ENCODE data around the gene ACADVL. TPM values are rescaled to one million over a fixed set of nuclear protein-coding genes. Genes with fewer than 3 reads are reported as not detected.

ACADVL gene
- total RNA-seq, 1 donor from 2014 or later: 2,192 TPM

GRCh38 chr17:7225711-7226331, 6.1 kb downstream of the ACADVL start:
- intact Hi-C loops (cut with DNase I): no loop called here
- peak; percentile 62 for DNase-seq (ENCODE audit: missing footprints)
- ATAC-seq: peak; percentile 20

DNA sequence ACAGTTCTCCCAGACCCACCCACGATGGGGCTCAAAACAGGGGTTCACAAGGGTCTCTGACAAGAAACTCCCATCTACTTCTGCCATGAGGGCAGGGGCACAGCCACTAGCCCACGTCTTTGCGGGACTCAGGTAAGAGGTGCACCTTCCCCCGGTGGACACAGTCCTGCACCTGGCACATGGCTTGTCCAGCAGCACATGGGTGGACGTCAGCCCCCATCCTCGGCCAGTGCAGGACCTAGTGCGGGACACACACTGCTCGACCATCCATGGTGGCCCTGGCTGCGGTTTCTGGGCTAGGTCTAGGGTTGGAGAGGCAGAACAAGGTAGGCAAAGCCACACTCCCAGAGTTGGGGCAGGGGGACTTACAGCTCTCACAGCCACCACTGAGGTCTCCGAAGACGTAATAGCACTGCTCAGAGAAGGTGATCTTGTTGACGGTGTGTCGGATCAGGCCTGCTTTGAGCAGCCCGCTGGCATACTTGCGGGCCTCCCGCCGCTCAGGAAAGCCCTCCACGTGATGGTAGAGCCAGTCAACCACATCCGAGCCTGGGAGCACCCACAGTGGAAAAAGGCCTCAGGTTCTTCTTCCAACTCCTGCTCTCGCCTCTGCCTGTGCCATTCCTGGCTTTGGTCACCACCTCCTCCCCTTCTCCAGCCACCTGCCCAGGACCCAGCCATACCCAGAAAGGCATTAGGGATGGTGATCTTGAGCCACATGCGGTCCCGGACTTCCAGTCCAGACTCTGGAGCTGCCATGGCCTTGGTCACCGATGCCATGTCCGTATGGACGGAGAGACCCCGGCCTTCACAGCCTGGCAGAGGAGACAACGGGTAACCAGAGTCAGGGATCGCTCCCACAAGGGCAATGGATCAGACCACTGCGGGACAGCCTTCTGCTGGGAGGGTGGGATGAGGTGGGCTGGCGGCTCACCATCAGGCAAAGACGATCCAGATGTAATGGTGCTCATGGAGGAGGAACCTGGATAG, 7.3 kb downstream of the ACADVL start:
- DNase-seq (ENCODE audit: missing footprints) (peak; percentile 56), ATAC-seq (peak; percentile 1)
- intact Hi-C loops (cut with DNase I): no loop called here

DNA sequence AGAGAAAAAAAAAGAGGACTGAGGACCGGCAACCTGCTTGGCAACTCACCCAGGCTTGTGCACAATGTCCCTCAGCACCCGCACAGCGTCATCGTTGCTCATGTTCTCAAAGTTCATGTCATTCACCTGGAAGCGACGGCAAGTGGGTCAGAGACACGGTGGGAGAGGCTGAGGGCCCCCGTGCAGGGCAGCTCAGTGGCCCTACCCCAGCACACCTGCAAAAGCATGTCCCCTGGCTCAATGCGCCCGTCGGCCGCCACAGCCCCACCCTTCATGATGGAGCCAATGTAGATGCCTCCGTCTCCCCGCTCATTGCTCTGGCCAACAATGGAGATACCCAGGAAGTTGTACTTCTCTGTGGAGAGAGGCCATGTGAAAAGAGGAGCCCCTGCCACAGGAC, 9.2 kb downstream of the ACADVL start:
- intact Hi-C loops (cut with DNase I): no loop called here
- ATAC-seq (no peak), DNase-seq (ENCODE audit: missing footprints) (peak; percentile 9)

DNA sequence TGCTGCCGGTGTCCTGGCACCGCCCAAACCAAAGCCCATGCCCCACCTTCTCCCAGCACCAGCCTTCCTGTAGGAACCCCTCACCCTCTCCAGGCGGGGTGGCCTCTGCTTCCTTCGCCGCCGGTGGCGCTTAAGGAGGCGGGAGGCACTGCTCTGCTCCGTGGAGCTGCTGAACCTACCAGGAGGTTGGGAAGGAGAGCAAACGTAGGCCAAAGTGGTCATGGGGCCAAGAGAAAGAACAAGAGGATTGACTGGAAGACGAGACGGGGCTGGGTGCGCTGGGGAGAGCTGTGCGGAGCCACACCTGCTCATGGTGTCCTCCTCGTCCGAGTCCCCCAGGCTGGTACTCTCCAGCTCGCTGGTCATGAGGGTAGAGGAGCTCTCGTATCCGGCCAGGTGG, 9.8 kb downstream of the ACADVL start:
- DNase-seq (ENCODE audit: missing footprints): peak; percentile 41
- intact Hi-C loops (cut with DNase I): no loop called here
- no peak for ATAC-seq

GRCh38 chr17:7232114-7232513, 12.4 kb downstream of the ACADVL start:
- DNase-seq (ENCODE audit: missing footprints) (no peak), ATAC-seq (no peak)
- intact Hi-C loops (cut with DNase I): no loop called here

DNA sequence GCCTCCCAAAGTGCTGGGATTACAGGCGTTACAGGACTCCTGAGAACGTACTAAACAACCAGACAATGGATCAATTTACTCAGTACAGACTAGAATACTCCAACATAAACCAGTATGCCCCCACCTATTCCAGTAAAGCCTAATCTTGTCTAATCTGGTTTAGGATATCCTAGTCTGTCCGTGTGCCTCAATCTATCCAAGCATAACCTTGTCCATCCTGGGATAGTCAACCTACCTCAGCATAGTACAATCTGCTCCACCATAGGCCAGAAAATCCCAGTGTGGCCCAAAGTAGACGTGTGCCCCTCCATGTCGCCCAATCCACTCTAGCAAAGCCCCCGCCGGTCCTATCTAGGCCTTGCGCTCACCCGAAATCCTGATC, 14.0 kb downstream of the ACADVL start:
- intact Hi-C loops (cut with DNase I): no loop called here
- ATAC-seq (no peak), DNase-seq (ENCODE audit: missing footprints) (peak; percentile 31)

DNA sequence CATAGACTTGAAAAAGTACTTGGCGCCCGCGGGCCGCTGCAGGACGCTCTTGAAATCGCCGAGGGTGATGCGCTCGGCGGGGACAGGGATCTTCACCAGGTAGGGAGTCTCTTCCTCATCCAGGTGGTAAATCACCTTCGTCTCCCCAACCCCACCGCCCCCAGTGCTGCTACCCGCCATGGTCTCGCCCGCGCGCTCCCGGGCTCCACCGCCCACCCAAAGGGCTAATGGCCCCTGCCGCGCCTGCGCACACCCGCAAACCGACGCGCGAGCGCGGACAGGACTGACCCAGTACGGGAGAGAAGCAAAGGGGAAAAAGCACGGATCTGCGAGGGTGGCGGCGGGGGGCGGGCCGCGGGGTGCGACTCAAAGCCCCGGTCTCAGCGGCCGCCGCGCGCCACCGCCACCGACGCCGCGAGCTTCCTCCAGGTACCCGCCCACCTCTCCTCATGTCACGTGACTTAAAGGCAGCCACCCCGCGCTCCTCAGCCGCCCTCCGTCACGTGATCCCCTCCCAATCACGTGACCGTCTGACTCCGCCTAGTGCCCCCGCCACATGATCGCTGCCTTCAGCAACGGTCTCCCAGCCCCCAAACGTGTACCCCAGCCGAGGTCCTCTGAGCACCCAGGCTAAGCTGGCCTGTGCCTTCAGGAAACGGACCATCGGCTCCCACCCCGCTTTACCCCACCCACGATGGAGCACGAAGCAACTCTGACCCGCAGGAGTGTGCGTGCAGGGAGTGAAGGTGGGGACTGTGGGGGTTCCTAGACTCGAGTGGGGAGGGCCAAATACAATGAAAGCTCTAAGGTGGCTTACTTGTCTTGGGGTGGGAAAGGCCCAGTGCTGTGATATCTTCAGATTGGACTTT, 14.6 kb downstream of the ACADVL start, which contains the start of gene DVL2:
Gene DVL2 (minus strand): TSS at position 435 of the 869 bp plus-strand sequence. CDS start 255 bp downstream, at position 180.
- DNase-seq (ENCODE audit: missing footprints) (peak; percentile 97), ATAC-seq (peak; percentile 59)
- intact Hi-C loops (cut with DNase I): no loop called here

GRCh38 chr17:7235693-7236665, 16.2 kb downstream of the ACADVL start:
- intact Hi-C loops (cut with DNase I): no loop called here
- DNase-seq (ENCODE audit: missing footprints) (no peak), ATAC-seq (no peak)

- ATAC-seq (no peak), DNase-seq (ENCODE audit: missing footprints) (no peak)
- intact Hi-C loops (cut with DNase I): no loop called here
Observed at GRCh38 chr17:7236808-7237207, 17.1 kb downstream of the ACADVL start.

- DNase-seq (ENCODE audit: missing footprints) (no peak), ATAC-seq (no peak)
- intact Hi-C loops (cut with DNase I): no loop called here
Observed at GRCh38 chr17:7237266-7237760, 17.6 kb downstream of the ACADVL start.

DNA sequence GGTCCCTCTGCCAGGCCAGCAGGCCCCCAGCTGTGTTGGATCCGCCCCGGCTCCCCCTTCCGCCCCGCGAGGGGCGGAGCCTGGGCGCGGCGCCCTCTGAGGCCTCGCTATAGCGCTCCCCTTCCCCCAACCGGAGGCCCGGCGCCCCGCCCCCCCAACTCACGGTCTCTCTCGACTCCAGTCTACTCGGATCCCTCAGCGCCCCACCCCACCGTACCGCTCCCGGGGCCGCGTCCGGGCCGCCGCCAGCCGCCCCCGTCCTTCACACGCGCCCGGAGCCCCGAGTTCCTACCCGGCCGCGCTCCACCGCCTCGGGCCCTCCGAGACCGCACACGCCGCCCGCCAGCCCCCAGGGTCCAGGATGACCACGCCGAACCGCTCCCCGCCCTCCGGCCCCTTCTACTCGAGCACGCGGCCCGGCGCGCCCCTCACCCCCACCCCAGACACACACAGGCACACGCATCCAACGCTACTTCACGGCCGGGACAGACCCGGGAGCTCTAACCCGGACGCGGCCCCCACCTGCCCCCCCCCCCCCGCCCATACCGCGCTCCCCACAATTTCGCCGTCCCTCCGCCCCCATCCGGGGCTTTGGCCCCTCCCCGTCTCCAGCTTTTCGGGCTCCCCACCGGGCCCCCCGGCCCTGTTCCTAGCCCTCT, 18.2 kb downstream of the ACADVL start:
- intact Hi-C loops (cut with DNase I): loop anchor here (1.0 kb wide), 1 partner anchor 18 kb away; no protein-coding TSS in a partner anchor
- DNase-seq (ENCODE audit: missing footprints) (peak; percentile 90), ATAC-seq (peak; percentile 6)

- peak; percentile 66 for DNase-seq (ENCODE audit: missing footprints)
- no peak for ATAC-seq
- intact Hi-C loops (cut with DNase I): loop anchor here (1.0 kb wide), 1 partner anchor 18 kb away; no protein-coding TSS in a partner anchor
Observed at GRCh38 chr17:7238420-7239090, 18.8 kb downstream of the ACADVL start.

DNA sequence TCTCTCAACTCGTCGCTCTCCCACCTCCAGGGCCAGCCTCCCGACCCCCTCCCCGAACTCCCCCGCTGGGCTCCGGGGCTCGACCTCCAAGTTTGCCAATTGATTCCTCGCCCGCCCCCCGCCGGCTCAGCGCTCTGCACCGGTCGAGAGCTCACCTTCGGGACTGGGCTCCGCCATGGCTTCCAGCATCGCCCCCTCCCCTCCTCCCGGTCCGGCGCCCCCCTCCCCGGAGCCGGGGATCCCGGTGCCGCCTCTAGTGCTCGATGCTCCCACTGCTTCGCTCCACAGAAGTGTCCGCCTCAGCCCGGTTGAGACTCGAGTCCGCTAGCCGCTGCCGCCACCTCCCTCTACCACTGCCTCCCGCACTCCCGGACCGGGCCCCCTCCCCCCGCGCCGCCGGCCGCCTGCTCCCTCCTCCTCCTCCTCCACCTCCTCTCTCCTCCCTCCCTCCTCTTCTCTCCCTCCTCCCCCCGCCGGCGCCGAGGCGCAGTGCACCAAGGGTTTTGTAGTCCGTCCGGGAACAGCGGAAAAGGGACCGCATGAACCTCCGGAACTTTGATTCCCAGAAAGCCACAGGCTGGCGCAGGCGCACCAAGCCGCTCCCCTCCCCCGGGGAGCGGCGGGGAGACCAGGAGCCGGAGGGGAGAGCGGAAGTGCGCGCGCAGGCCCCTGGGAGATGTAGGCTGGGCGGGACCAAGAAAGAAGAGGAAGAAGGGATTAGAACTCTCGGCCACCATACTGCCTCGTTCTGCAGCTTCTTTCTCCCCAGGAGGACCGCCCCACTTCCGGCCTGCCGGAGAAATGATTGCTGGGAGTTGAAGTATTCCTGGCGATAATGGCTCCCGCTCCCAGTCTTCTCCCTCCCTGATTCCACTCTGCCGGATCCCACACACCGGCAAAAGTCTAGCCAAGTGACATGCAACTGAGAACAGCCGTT, 19.6 kb downstream of the ACADVL start, which contains the start of gene PHF23:
Gene PHF23 (minus strand): TSS at position 367 of the 937 bp plus-strand sequence. CDS start 178 bp downstream, at position 189.
- DNase-seq (ENCODE audit: missing footprints) (peak; percentile 100), ATAC-seq (peak; percentile 85)
- intact Hi-C loops (cut with DNase I): loop anchor here (5.0 kb wide), 2 partner anchors 68 to 618 kb away; partner anchors contain the start of genes CYB5D1, EIF5A, NAA38 and TMEM88

DNA sequence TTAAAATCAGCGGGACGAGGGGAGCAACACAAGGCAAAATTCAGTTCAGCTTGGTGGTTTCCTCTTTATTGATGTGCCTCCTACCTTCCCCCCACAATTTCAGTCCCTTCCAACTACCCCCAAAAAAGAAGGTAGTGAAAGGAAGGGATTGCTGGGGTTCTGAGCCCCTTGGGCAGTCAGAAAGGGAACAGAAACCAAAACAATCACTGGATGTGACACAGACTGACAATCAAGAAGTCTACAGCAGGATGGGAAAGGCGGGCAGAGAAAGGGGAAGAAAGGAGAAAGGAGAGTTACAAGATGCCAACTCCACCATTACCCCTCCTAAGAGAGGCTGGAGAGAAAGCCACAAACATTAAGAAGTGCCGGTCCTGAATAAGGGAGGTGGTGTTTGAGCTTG, 20.6 kb downstream of the ACADVL start:
- ATAC-seq (no peak), DNase-seq (ENCODE audit: missing footprints) (no peak)
- intact Hi-C loops (cut with DNase I): loop anchor here (5.0 kb wide), 2 partner anchors 67 to 617 kb away; partner anchors contain the start of genes CYB5D1, EIF5A, NAA38 and TMEM88

- intact Hi-C loops (cut with DNase I): loop anchor here (5.0 kb wide), 2 partner anchors 66 to 616 kb away; partner anchors contain the start of genes CYB5D1, EIF5A, NAA38 and TMEM88
Observed at GRCh38 chr17:7241090-7241733, 21.5 kb downstream of the ACADVL start.

More at GRCh38 chr17:7241090-7241733, 21.5 kb downstream of the ACADVL start:
- DNase-seq (ENCODE audit: missing footprints) (no peak), ATAC-seq (no peak)

Measured in Right ventricle myocardium inferior (tissue), 1 donor.